Panc1 (cell line): ENCODE data around the gene ZNF792. TPM values are rescaled to one million over a fixed set of nuclear protein-coding genes. Genes with fewer than 3 reads are reported as not detected.

Experiments
- ATAC-seq: fragments of 200-7000 bp; cut with Tn5 transposase; 2 replicates; pipeline ENCODE4 v1.9.1; 2020; ENCODE audit warnings: mild to moderate bottlenecking, moderate library complexity
- BruUV-seq: library from RNA; stranded (reverse); fragments of 400-500 nt; replicated peaks from 2 replicates; lab custom pipeline; 2021; lab: Mats Ljungman, UMichigan
- CTCF ChIA-PET: fragments of 300-600 bp; sonication (Branson Sonifier 250); formaldehyde crosslinking; loops from one replicate; lab custom pipeline; 2022; ENCODE audit warnings: antibody characterized with exemption; lab: Charles Lee
- POLR2A ChIA-PET: fragments of 300-600 bp; sonication (Branson Sonifier 250); formaldehyde crosslinking; loops from one replicate; lab custom pipeline; 2022; ENCODE audit warnings: antibody characterized with exemption; lab: Charles Lee
- DNase-seq: peaks from one replicate; pipeline ENCODE4 v3.0.0-alpha.2; 2010; ENCODE audit warnings: low read depth, low spot score
- H3K27ac ChIP-seq: 2 replicates; pipeline ENCODE4 v1.5.1; 2011; ENCODE audit warnings: mild to moderate bottlenecking, low read length, inconsistent platforms
- H3K27me3 ChIP-seq: fragments of 200-500 bp; sonication (Bioruptor generic); 2 replicates; pipeline ENCODE4 v1.6.0; 2014; ENCODE audit warnings: low read length, inconsistent platforms; ENCODE audit not compliant: control insufficient read depth, insufficient read depth
- H3K36me3 ChIP-seq: fragments of 200-500 bp; sonication (Bioruptor generic); 2 replicates; pipeline ENCODE4 v1.5.1; 2014; ENCODE audit warnings: inconsistent platforms, mild to moderate bottlenecking, low read length, moderate library complexity; ENCODE audit not compliant: control insufficient read depth, insufficient read depth
- H3K4me1 ChIP-seq: 2 replicates; pipeline ENCODE4 v1.5.1; 2011; ENCODE audit warnings: inconsistent platforms, mild to moderate bottlenecking, low read length, moderate library complexity; ENCODE audit not compliant: control insufficient read depth, insufficient read depth
- H3K4me3 ChIP-seq, 2 experiments: 2 replicates each; pipeline ENCODE4 v1.5.1; 2011 to 2012; ENCODE audit warnings: low read depth in 2 of 2, low read length in 2 of 2, mild to moderate bottlenecking in 2 of 2, inconsistent platforms in 1 of 2, moderate library complexity in 1 of 2
- H3K9me3 ChIP-seq: fragments of 200-500 bp; sonication (Bioruptor generic); 2 replicates; pipeline ENCODE4 v1.5.1; 2014; ENCODE audit warnings: low read depth, mild to moderate bottlenecking, inconsistent platforms, low read length, moderate library complexity; ENCODE audit not compliant: control insufficient read depth, insufficient read depth
- CTCF ChIP-seq: fragments of 450-650 bp; IDR thresholded peaks from 2 replicates; pipeline ENCODE4 v1.5.1; 2017; ENCODE audit warnings: mild to moderate bottlenecking
- POLR2AphosphoS5 ChIP-seq: IDR thresholded peaks from 2 replicates; pipeline ENCODE4 v1.6.1; 2012; ENCODE audit warnings: mild to moderate bottlenecking, low read depth, low read length, moderate library complexity
- REST ChIP-seq, 2 experiments: IDR thresholded peaks; 2 replicates each; pipeline ENCODE4 v1.6.1; 2011 to 2012; ENCODE audit warnings: low read depth in 2 of 2, control low read depth in 1 of 2, low read length in 1 of 2, mild to moderate bottlenecking in 1 of 2, moderate library complexity in 1 of 2; ENCODE audit not compliant: insufficient read depth in 1 of 2
- SIN3A ChIP-seq: IDR thresholded peaks from 2 replicates; pipeline ENCODE4 v1.6.1; 2012; ENCODE audit warnings: low read depth, mild to moderate bottlenecking, low read length, moderate library complexity, borderline replicate concordance; ENCODE audit not compliant: insufficient read depth
- TCF7L2 ChIP-seq: IDR thresholded peaks from 2 replicates; pipeline ENCODE4 v1.6.1; 2011; ENCODE audit warnings: mild to moderate bottlenecking, low read depth, low read length, inconsistent platforms
- in situ Hi-C: cut with HindIII; loops from 2 replicates; pipeline ENCODE4 v1.10.0; 2016; ENCODE audit warnings: low sequenced_read_pairs, low pct_unique_long_range_greater_than_20kb
- intact Hi-C: fragments of 100-400 bp; cut with micrococcal nuclease; formaldehyde crosslinking; loops from one replicate; pipeline ENCODE4 v1.10.0; 2022; ENCODE audit not compliant: unreplicated experiment
- total RNA-seq: library from RNA; stranded (reverse); gene quantifications from one replicate; pipeline ENCODE4 v1.2.1, GENCODE V29; 2021; ENCODE audit not compliant: unreplicated experiment

ZNF792 gene
- total RNA-seq, 1 experiment from 2014 or later: 1.8 TPM

- POLR2A ChIA-PET: no interaction called here
- no peak overlapping the region for H3K4me3 ChIP-seq
- ATAC-seq (no peak), DNase-seq (no peak)
- intact Hi-C loops (no loop called here), in situ Hi-C loops (no loop called here)
- CTCF ChIA-PET: interaction anchor here (0.7 kb wide), 1 partner anchor 36 kb away, joined by 3 read pairs; no protein-coding TSS in a partner anchor
- peaks cover 16% of the 10 kb centered on the region for H3K4me1 ChIP-seq
- peak; percentile 49; the same call in 1 of the 2 replicates for TF ChIP-seq TCF7L2
- TF ChIP-seq POLR2AphosphoS5: no peak
- no peak for TF ChIP-seq CTCF
- no peak for TF ChIP-seq SIN3A
- H3K27me3 ChIP-seq: no peaks in the 10 kb centered on the region
- BruUV-seq: no TSS peak
- no peaks in the 10 kb centered on the region for H3K9me3 ChIP-seq
- no peaks in the 10 kb centered on the region for H3K36me3 ChIP-seq
- H3K27ac ChIP-seq: no peak overlapping the region
Measured at GRCh38 chr19:34990578-34991192, 26.7 kb upstream of the ZNF792 start.

- CTCF ChIA-PET: no interaction called here
- intact Hi-C loops: no loop called here
Measured at GRCh38 chr19:34989298-34989697, 25.3 kb upstream of the ZNF792 start.

More at GRCh38 chr19:34989298-34989697, 25.3 kb upstream of the ZNF792 start:
- POLR2A ChIA-PET: no interaction called here
- Histone ChIP-seq H3K27me3 (no peaks in the 10 kb centered on the region), H3K27ac (no peak overlapping the region), H3K4me1 (peaks cover 4% of the 10 kb centered on the region), H3K36me3 (no peaks in the 10 kb centered on the region), H3K9me3 (no peaks in the 10 kb centered on the region), H3K4me3 (no peak overlapping the region)
- ATAC-seq (no peak), DNase-seq (no peak)
- in situ Hi-C loops: no loop called here
- TF ChIP-seq REST (IDR thresholded peaks at IDR 0.05; ENCODE audit: insufficient read depth in 1 of 2, low read depth in 2 of 2, low read length in 1 of 2) (no peak), POLR2AphosphoS5 (no peak), CTCF (no peak), TCF7L2 (no peak), SIN3A (no peak)
- BruUV-seq: no TSS peak
